HG03025 (cell line): ENCODE measurements around the gene LENEP.

Experiments
- ATAC-seq: cut with Tn5 transposase; IDR thresholded peaks from one replicate; pipeline ENCODE4 v1.9.1; 2021; ENCODE audit warnings: mild to moderate bottlenecking, moderate library complexity; ENCODE audit not compliant: unreplicated experiment, low FRiP score

Gene LENEP

GRCh38 chr1:155022136-155022926 is 28.9 kb downstream of the LENEP start:
- no peak for ATAC-seq

- ATAC-seq: no peak
These were observed 29.5 kb downstream of the LENEP start for GRCh38 chr1:155022927-155023236.

- no peak for ATAC-seq
These were observed 30.2 kb downstream of the LENEP start for GRCh38 chr1:155023627-155024026.

- ATAC-seq: no peak
These were observed 30.9 kb downstream of the LENEP start for GRCh38 chr1:155024315-155024714.

- ATAC-seq: no peak
These were observed 32.8 kb downstream of the LENEP start for GRCh38 chr1:155026154-155026553.

- ATAC-seq: no peak
These were observed 33.2 kb downstream of the LENEP start for GRCh38 chr1:155026588-155026987.

GRCh38 chr1:155029513-155030242 is 36.3 kb downstream of the LENEP start:
- ATAC-seq: no peak

- ATAC-seq: no peak
These were observed 36.9 kb downstream of the LENEP start for GRCh38 chr1:155030243-155030795.

GRCh38 chr1:155030899-155031298 is 37.5 kb downstream of the LENEP start:
- no peak for ATAC-seq

- no peak for ATAC-seq
These were observed 39.5 kb downstream of the LENEP start for GRCh38 chr1:155032886-155033285.

- ATAC-seq: no peak
These were observed 40.1 kb downstream of the LENEP start, which contains the start of the genes DCST1 and DCST2 for GRCh38 chr1:155033524-155033923. DCST1 (plus strand) TSS chr1:155033824; CDS start chr1:155034037, 213 bp downstream. DCST2 (minus strand) TSS chr1:155033781; CDS start chr1:155033701, 80 bp downstream.

GRCh38 chr1:155034318-155035208 is 41.2 kb downstream of the LENEP start:
- no peak for ATAC-seq

- ATAC-seq: no peak
These were observed 42.5 kb downstream of the LENEP start for GRCh38 chr1:155035936-155036335.

- no peak for ATAC-seq
These were observed 43.7 kb downstream of the LENEP start for GRCh38 chr1:155037043-155037442.

GRCh38 chr1:155037851-155038441 is 44.6 kb downstream of the LENEP start:
- no peak for ATAC-seq

- ATAC-seq: no peak
These were observed 45.4 kb downstream of the LENEP start for GRCh38 chr1:155038602-155039307.

- no peak for ATAC-seq
These were observed 45.9 kb downstream of the LENEP start for GRCh38 chr1:155039308-155039669.

GRCh38 chr1:155040358-155041093 is 47.1 kb downstream of the LENEP start:
- no peak for ATAC-seq

GRCh38 chr1:155042789-155043188 is 49.4 kb downstream of the LENEP start:
- ATAC-seq: no peak
